Effector CD8-positive, alpha-beta T cell (primary cell): ENCODE data around the gene C1R.
A peak's percentile ranks its signal among the peaks of the same experiment; 100 is the strongest.
"Not testable (repeated sequence)": the region's sequence is repeated elsewhere in the genome, so short reads cannot be mapped to it uniquely, and the experiment has no call there.

ENCODE experiments used
- DNase-seq: peaks from one replicate; lab custom pipeline; 2025; lab: John Stamatoyannopoulos, UW

C1R gene

DNA sequence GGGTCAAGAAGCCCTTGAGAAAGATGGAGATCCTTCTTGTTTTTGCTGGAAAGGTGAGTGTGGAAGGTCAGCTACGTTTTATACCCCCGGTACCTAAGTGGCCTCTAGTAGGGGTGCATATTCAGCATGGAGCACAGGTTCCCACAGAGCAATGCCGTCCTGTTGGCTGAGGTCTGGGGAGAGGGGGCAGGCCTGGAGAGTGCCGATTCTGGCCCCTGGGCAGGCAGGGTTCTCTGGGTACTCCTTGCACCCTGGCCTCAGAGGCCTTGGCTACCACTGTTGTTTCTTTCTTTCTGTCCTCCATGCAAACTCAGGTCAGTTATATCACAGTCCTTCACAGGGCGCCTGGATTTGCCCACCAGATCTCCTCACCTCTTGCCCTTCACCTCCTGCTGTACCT lies 27.9 kb upstream of the C1R start:
- no peak for DNase-seq

DNA sequence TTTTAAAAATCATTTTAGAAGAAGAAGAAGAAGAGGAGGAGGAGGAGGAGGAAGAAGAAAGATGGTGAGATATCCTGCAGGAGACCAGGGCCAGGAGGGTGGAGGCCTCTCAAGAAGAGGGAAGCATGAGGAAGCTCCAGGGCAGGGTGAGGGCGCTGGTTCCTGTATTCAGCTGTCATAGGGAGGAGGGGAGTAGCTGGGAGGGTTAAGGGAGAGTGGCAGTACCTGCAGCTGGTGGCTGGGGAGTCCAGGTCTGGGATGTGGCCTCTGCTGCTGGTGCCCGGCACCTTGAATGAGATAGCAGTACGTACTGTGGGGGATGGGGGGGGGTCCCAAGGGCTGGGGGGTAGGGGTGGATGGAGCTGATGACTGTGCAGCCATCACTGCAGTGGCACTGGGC lies 26.6 kb upstream of the C1R start:
- DNase-seq: no peak

DNA sequence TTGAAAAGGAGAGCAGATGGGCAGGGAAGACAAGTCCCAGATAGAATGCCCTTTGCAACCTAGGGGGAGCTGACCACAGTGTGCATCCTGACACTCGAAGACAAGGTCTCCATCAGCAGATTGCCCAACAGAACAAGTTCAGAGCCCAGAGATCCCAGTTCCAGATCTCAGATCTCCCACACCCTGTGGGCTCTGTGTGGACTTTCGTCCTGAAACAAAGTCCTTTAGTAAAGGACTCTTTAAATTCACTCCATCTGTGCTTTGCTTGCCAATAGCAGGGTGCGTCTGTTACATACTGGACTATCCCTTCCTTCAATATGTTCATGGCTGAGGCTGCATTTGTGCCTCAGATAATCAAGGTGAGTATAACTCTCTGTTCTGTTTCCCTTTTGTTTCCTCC lies 25.4 kb upstream of the C1R start:
- no peak for DNase-seq

DNA sequence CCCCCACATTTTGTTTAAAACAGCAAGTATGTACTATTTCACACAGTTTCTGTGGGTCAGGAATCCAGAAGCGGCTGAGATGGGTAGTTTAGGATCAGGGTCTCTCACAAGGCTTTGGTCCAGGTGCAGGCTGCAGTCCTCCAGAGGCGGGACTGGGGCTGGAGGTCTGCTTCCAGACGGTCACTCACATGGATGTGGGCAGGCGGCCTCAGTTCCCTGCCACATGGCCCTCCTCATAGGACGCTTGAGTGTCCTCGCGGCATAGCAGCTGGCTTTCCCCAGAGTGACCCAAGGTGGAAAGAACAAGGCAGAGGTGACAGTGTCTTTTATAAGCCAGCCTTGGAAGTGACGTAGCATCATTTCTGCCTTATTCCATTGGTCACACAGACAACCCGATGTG lies 24.7 kb upstream of the C1R start:
- DNase-seq: no peak

GRCh38 chr12:7116196-7116595 lies 24.0 kb upstream of the C1R start:
- DNase-seq: no peak

DNA sequence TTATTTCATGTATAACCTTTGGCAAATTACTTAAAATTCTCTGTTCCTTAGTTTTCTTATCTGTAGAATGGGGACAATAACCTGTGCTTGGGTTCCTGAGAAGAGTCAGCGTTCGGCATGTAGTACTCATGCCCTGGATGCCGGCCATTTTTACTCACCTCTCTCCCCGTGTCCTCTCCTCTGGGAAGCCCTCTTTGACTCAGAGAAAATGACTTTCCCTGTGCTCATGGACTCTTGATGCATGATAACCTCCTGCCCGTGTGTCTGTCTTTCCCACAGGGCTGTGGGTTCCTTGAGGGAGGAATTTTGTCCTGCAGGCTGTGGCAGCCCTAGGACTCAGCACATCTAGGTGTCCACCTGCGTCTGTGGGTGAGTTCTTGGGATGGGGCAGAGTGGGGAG lies 22.6 kb upstream of the C1R start:
- no peak for DNase-seq

- no peak for DNase-seq
These were observed 21.8 kb upstream of the C1R start for GRCh38 chr12:7114008-7114407.

GRCh38 chr12:7113389-7113871 lies 21.2 kb upstream of the C1R start:
- DNase-seq: peak; percentile 28

GRCh38 chr12:7112041-7112440 lies 19.8 kb upstream of the C1R start:
- no peak for DNase-seq

DNA sequence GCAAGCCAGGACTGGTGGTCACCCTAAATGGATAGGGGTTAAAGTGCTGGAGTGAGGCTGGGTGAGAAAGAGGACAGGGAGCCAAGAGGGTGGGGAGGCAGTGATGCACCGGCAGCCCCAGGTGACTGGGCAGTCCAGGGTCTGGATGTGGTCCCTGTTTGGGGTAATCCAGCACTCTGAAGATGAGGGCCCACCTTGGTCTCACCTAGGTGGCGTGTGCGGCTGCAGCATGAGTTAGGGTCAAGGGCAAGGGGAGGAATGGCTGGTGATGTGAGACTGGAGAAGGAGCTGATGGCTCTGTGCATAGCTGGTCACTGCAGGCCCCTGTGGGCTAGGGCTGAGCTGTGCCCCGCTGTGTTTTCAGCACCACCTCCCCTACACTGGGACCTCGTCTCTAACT lies 18.4 kb upstream of the C1R start:
- DNase-seq: no peak

DNA sequence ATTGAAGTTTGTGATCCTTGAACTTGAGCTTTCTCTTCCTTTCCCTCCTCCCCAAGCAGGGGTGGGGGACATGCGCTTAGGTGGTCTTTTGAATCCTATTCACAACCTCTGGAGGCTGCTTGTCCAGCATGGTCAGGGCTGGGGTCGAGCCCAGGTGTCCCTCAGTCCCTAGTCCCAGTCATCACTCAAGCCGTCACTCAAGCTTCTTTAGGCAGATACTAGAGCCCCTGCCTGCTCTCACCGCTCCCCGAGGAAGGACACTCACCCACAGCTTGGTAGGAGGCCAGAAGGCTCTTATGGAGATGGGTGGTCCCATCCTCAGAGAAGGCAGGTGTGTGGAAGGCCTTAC lies 17.3 kb upstream of the C1R start:
- DNase-seq: no peak

- peak; percentile 79 for DNase-seq
These were observed 16.7 kb upstream of the C1R start, which contains the start of gene C1RL for GRCh38 chr12:7108796-7109571. Gene C1RL (minus strand): TSS chr12:7109214. CDS start chr12:7109180, 34 bp downstream.

DNA sequence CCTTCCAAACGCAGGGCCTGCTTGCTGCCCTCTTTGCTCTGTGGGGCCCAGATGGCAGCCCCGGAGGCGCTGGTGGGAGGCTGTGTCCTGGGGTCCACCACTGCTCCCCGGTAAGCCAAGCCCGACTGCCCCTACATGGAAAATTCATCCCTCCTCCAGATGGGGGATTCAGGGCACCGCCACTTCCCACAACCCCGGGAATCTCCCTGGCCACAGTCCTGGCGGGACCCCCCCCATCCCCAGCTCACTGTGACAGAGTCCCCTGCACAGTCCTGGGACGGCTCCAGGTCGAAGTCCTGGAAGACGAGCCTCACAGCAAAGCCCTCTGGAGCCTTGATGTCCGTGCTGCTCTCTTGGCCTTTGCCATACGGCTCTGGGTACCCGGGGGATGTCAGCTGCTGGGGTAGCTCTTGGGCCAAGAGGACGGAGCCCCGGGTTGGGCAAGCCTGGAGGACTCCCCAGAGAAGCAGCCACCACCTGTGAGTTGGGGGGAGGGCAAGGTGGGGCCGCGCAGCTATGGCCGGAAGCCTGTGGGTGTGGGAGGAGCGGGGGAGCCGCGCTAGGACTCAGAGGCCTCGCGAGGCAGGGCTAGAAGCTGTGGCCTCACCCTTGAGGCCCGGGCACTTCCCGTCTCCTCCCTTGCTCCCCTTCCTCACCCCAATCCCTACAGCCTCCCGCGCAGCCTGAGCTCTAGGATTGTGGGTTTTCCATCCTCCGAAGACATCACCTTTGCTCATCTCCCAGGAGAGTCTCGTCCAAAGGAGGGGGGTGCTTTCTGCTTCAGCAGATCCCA lies 16.0 kb upstream of the C1R start:
- DNase-seq: peak; percentile 43

DNA sequence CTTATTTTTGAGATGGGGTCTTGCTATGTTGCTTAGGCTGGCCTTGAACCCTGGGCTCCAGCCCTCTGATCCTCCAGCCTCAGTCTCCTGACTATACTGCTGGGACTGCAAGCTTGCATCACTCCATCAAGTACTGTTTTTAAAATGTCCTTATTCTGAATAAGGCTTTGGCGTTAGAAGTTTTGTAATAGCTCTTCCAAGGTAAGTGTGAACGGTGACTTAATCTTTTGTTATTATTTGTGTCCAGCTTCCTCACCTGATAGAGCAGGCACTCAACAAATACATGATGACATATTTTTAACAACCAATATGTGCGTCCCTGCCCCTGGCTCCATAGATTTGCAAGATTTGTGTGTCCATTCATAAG lies 15.4 kb upstream of the C1R start:
- no peak for DNase-seq

DNA sequence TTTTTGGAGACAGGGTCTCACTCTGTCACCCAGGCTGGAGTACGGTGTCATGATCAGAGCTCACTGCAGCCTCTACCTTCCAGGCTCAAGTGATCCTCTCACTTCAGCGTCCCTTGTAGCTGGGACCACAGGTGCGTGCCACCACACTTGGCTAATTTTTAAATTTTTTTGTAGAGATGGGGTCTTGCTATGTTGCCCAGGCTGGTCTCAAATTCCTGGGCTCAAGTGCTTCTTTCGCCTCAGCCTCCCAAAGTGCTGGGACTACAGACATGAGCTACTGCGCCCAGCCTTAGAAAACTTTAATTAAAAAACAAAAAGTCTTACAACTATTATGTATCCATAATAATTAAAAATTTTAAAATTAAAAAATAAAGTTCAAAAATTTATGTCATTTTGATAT lies 14.9 kb upstream of the C1R start:
- DNase-seq: not testable (repeated sequence)

DNA sequence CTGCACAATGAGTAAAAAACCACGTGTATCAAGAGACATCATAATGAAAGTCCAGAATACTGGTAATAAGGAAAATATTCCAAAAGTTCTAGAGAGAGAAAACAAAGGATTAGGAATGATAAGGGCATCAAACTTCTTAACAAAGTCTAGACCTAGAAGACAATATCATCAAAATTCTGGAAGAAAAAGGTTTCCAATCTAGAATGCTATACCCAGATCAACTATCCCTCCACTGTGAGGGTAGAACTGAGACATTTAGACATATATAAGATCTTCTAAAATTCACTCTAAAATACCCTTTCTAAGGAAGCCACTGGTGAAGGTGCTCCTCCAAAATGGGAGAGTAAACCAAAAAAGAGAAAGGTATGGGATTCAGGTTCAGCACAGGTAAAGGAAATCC lies 13.8 kb upstream of the C1R start:
- DNase-seq: no peak

GRCh38 chr12:7103837-7104584 lies 11.8 kb upstream of the C1R start:
- no peak for DNase-seq

- DNase-seq: no peak
These were observed 10.3 kb upstream of the C1R start for GRCh38 chr12:7102582-7102981.

DNA sequence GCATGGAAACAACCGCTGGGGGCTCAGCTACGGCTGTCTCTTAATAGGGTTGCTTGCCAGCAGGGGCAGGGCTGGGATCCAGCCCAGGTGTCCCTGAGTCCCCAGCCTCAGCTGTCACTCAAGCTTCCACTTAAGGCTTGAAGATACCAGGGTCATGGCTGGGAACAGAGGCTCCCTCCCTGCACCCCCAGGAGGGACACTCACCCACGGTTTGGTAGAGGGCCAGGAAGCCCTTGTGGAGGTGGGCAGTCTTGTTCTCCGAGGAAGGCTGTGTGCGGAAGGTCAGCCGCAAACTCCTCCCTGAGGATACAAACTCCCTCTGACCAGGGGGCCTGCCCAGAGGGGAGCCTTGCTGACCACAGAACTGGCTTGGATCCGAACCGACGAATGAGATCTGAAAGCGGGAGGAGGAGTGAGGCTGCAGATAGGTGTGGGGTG lies 9.5 kb upstream of the C1R start:
- no peak for DNase-seq

DNA sequence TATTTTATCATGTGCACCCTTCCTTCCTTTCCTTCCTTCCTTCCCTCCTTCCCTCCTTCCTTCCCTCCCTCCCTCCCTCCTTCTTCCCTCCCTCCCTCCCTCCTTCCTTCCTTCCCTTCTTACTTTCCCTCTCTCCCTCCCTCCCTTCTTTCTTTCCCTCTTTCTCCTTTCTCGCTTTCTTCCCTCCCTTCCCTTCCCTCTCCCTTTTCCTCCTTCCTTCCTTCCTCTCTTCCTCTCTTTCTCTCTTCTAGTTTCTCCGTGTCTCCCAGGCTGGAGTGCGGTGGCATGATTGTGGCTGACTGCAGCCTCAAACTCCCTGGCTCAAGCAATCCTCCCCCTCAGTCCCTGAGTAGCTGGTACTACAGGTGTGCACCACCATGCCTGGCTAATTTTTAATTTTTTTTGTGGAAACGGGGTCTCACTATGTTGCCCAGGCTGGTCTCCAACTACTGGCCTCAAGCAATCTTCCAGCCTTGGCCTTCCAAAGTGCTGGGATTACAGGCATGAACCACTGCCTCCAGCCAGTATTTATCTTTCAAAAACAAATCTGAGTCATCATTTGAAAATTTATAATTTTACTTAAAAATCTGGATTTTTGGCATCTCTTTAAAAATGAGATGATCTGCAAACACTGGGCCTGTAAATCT lies 8.9 kb upstream of the C1R start:
- DNase-seq: no peak

DNA sequence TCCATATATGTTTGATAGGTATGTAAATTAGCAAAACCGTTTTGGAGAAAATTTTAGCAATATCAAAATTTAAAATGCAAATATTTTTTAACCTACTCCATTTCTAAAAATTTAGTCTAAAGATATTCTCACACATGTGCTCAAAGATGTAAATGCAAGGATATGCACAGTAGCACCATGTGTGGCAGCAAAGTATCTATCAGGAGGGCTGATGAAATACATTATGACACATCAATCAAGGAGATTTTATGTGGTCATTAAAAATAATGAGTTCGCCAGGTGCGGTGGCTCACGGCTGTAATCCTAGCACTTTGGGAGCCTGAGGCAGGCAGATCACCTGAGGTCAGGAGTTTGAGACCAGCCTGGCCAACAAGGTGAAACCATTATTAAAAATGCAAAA lies 8.0 kb upstream of the C1R start:
- no peak for DNase-seq
